ENCODE measurements around the gene SYPL2. TPM values are rescaled to one million over a fixed set of nuclear protein-coding genes. Genes with fewer than 3 reads are reported as not detected.
"Not testable (repeated sequence)": the region's sequence is repeated elsewhere in the genome, so short reads cannot be mapped to it uniquely, and the experiment has no call there.

Gene SYPL2
- total RNA-seq, 4 donors from 2014 or later: 2.0 to 8.4 (median 4.2) TPM

DNA sequence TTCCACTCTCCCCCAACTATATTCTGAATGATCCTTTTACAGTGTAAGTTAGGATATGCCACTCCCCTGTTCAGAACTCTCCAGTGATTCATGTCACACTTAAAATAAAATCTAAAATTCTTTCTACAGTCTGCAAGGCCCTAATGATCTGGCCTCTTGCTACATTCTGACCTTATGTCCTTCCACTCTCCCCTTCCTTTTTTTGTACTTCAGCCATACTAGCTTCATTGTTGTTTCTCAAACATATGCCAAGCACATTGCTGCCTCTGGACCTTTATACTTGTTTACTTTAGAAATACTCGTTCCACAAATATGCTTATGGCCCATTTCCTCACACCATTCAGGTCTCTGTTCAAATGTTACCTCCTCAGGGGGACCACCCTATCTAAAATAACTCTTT lies 25.3 kb upstream of the SYPL2 start:
- Histone ChIP-seq H3K36me3 (no peaks in the 10 kb centered on the region), H3K4me1 (no peaks in the 10 kb centered on the region), H3K4me3 (no peak overlapping the region), H3K27ac (no peak overlapping the region), H3K9me3 (no peaks in the 10 kb centered on the region), H3K27me3 (peaks cover 20% of the 10 kb centered on the region)
- ATAC-seq: no peak
- TF ChIP-seq, protein P1, sequence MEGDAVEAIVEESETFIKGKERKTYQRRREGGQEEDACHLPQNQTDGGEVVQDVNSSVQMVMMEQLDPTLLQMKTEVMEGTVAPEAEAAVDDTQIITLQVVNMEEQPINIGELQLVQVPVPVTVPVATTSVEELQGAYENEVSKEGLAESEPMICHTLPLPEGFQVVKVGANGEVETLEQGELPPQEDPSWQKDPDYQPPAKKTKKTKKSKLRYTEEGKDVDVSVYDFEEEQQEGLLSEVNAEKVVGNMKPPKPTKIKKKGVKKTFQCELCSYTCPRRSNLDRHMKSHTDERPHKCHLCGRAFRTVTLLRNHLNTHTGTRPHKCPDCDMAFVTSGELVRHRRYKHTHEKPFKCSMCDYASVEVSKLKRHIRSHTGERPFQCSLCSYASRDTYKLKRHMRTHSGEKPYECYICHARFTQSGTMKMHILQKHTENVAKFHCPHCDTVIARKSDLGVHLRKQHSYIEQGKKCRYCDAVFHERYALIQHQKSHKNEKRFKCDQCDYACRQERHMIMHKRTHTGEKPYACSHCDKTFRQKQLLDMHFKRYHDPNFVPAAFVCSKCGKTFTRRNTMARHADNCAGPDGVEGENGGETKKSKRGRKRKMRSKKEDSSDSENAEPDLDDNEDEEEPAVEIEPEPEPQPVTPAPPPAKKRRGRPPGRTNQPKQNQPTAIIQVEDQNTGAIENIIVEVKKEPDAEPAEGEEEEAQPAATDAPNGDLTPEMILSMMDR (IDR thresholded peaks at IDR 0.05): no peak
- TF ChIP-seq POLR2A (IDR thresholded peaks at IDR 0.05) (no peak), EP300 (IDR thresholded peaks at IDR 0.05) (no peak), POLR2AphosphoS5 (IDR thresholded peaks at IDR 0.05) (no peak)
- 23 to 25% methylated on average over 1 of the region's 1 CpG for WGBS, 2 donors (ENCODE audit: low coverage in 1 of 2)

DNA sequence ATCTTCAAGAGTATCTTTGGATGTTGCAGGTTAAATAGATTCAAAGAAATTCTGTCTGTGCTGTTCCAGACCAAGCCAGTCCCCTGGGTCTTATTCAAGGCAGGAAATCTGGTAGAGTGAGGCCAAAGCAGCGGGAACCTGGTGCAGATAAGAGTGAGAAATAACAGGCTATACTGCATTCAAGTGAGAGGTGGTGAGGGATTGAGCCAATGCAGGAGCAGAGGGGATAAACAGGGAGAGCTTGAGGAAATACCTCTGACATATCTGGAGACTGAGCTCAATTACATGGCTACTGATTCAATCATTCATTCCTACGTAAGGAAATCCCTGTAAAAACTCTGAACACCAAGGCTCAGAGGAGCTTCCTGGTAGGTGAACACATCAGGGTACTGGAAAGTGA lies 22.9 kb upstream of the SYPL2 start:
- no peaks in the 10 kb centered on the region for H3K36me3 ChIP-seq
- H3K4me1 ChIP-seq: no peaks in the 10 kb centered on the region
- 26 to 56% methylated on average over 2 of the region's 2 CpGs for WGBS, 2 donors (ENCODE audit: low coverage in 1 of 2)
- H3K4me3 ChIP-seq: no peak overlapping the region
- ATAC-seq: no peak
- no peaks in the 10 kb centered on the region for H3K9me3 ChIP-seq
- no peak overlapping the region for H3K27ac ChIP-seq
- peaks cover 20% of the 10 kb centered on the region for H3K27me3 ChIP-seq
- TF ChIP-seq POLR2AphosphoS5 (IDR thresholded peaks at IDR 0.05): no peak
- TF ChIP-seq EP300 (IDR thresholded peaks at IDR 0.05): no peak
- TF ChIP-seq POLR2A (IDR thresholded peaks at IDR 0.05): no peak
- TF ChIP-seq, protein P1 (IDR thresholded peaks at IDR 0.05): no peak

DNA sequence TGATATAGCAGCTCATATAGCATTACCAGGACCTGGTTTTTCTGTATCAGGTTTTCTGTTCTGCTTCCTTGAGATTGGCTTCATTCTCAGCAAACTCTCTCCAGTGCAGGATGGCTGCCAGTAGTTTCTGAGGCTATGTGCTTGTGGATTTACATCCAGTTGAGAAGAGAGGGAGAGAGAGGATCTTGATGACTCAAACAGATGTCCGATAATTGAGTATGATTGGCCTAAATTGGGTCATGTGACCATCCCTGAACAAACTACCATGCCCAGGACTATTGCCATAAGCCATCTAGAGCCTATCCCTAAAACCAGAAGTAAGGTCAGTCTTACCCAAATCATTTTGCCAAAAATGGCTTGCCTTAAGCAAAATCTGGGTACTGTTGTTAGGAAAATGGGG lies 22.0 kb upstream of the SYPL2 start:
- Histone ChIP-seq H3K4me3 (no peak overlapping the region), H3K4me1 (no peaks in the 10 kb centered on the region), H3K27ac (no peak overlapping the region), H3K27me3 (peaks cover 20% of the 10 kb centered on the region), H3K9me3 (no peaks in the 10 kb centered on the region), H3K36me3 (no peaks in the 10 kb centered on the region)
- no peak for TF ChIP-seq EP300 (IDR thresholded peaks at IDR 0.05)
- TF ChIP-seq POLR2AphosphoS5 (IDR thresholded peaks at IDR 0.05): no peak
- TF ChIP-seq, protein P1 (IDR thresholded peaks at IDR 0.05): no peak
- no peak for TF ChIP-seq POLR2A (IDR thresholded peaks at IDR 0.05)
- no peak for ATAC-seq
- WGBS, 2 donors (ENCODE audit: low coverage in 1 of 2): 60 to 90% methylated on average over 1 of the region's 1 CpG

DNA sequence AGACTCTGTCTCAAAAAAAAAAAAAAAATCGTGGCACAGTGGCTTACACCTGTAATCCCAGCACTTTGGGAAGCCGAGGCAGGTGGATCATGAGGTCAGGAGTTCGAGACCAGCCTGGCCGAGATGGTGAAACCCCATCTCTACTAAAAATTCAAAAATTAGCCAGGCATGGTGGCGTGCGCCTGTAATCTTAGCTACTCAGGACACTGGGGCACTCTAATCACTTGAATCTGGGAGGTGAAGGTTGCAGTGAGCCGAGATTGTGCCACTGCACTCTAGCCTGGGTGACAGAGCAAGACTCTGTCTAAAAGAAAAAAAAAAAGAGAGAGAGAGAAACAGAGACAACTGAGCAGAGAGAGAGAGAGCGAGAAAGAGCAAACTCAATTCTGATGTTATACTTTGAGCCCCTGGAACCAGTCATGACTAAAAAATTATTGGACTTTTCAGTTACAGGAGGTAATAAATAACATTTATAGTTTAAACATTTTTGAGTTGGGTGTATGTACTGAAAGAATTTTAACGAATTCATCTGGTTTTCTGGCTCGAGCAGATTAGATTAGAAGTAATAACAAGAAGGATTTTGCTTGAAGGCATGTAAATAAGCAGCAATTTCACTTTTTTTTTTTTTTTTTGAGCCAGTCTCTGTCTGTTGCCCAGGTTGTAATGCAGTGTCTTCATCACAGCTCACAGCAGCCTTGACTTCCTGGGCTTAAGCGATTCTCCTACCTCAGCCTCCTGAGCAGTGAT lies 20.2 kb upstream of the SYPL2 start:
- H3K9me3 ChIP-seq, H3K4me3 ChIP-seq, H3K27ac ChIP-seq, H3K36me3 ChIP-seq, ATAC-seq, H3K4me1 ChIP-seq: not testable (repeated sequence)
- peaks cover 20% of the 10 kb centered on the region for H3K27me3 ChIP-seq
- WGBS, 2 donors (ENCODE audit: low coverage in 1 of 2): 58 to 66% methylated on average over 6 to 11 of the region's 11 CpGs

DNA sequence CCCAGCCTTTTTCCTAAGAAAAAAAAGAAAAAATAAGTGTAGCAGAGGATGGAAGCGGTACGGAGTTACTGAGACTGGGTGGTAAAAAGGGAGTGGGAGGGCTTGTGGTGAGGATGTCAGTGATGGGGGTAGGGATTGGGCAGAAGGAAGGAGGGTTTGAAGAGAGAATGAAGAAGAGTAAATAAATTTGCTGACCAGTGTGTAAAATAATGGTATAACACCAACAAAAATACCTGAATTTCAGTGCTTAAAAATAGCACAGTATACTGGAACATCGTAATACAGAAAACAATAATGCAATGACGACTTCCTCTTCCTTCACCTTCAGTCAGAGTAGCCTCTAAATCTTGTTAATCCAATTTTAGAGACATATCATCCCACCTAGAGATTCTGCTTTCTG lies 18.8 kb upstream of the SYPL2 start:
- WGBS, 2 donors (ENCODE audit: low coverage in 1 of 2): 71 to 76% methylated on average over 4 of the region's 4 CpGs
- TF ChIP-seq, protein P1 (IDR thresholded peaks at IDR 0.05): no peak
- TF ChIP-seq EP300 (IDR thresholded peaks at IDR 0.05) (no peak), POLR2AphosphoS5 (IDR thresholded peaks at IDR 0.05) (no peak), POLR2A (IDR thresholded peaks at IDR 0.05) (no peak)
- H3K27ac ChIP-seq: no peak overlapping the region
- H3K27me3 ChIP-seq: peaks cover 17% of the 10 kb centered on the region
- no peak overlapping the region for H3K4me3 ChIP-seq
- H3K4me1 ChIP-seq: no peaks in the 10 kb centered on the region
- no peaks in the 10 kb centered on the region for H3K9me3 ChIP-seq
- ATAC-seq: no peak
- H3K36me3 ChIP-seq: no peaks in the 10 kb centered on the region

Data from gastroesophageal sphincter (tissue), 4 donors.